ENCODE data around the gene PLPPR2. TPM values are rescaled to one million over a fixed set of nuclear protein-coding genes. Genes with fewer than 3 reads are reported as not detected.

Gene PLPPR2
- total RNA-seq, 1 experiment from 2014 or later: 5.6 TPM

GRCh38 chr19:11361771-11362731 lies 6.8 kb downstream of the PLPPR2 start:
- CTCF ChIA-PET: interaction anchor here (0.5 kb wide), 1 partner anchor 12 kb away, joined by 8 read pairs; the partner anchor contains the start of gene SWSAP1
- intact Hi-C loops (cut with micrococcal nuclease; ENCODE audit: unreplicated experiment): no loop called here
- Mint-ChIP-seq H3K27me3 (ENCODE audit: insufficient read depth, unreplicated experiment) (no peaks in the 10 kb centered on the region), H3K4me3 (ENCODE audit: unreplicated experiment) (no peak overlapping the region), H3K36me3 (ENCODE audit: insufficient read depth, unreplicated experiment) (peaks cover 2% of the 10 kb centered on the region), H3K4me1 (ENCODE audit: low read depth, unreplicated experiment) (peaks cover 7% of the 10 kb centered on the region), H3K27ac (ENCODE audit: unreplicated experiment) (no peak overlapping the region), H3K9me3 (ENCODE audit: unreplicated experiment) (no peaks in the 10 kb centered on the region)
- Histone ChIP-seq H3K36me3 (ENCODE audit: control insufficient read depth, insufficient read depth, low read length) (no peaks in the 10 kb centered on the region), H3K27me3 (replicated peaks; ENCODE audit: control insufficient read depth, insufficient read depth, low read length) (no peaks in the 10 kb centered on the region), H3K9me3 (no peaks in the 10 kb centered on the region), H3K4me3 (ENCODE audit: low read depth, low read length) (no peak overlapping the region), H3K4me1 (no peaks in the 10 kb centered on the region)
- BruUV-seq (replicated peaks): no TSS peak
- POLR2A ChIA-PET: interaction anchor here (0.6 to 1.2 kb wide), 2 partner anchors 13 to 34 kb away, joined by 3 to 9 read pairs; partner anchors contain the start of gene SWSAP1
- TF ChIP-seq CTCF (IDR thresholded peaks at IDR 0.05; ENCODE audit: insufficient read depth in 1 of 2, low read depth in 1 of 2, low read length in 1 of 2, severe bottlenecking in 1 of 2, unreplicated experiment in 1 of 2): no peak
- no peak for DNase-seq

- H3K36me3 ChIP-seq (ENCODE audit: control insufficient read depth, insufficient read depth, low read length): no peaks in the 10 kb centered on the region
Measured at GRCh38 chr19:11363881-11364280, 8.6 kb downstream of the PLPPR2 start.

More at GRCh38 chr19:11363881-11364280, 8.6 kb downstream of the PLPPR2 start:
- Mint-ChIP-seq H3K27ac (ENCODE audit: unreplicated experiment) (no peak overlapping the region), H3K27me3 (ENCODE audit: insufficient read depth, unreplicated experiment) (no peaks in the 10 kb centered on the region), H3K9me3 (ENCODE audit: unreplicated experiment) (no peaks in the 10 kb centered on the region), H3K4me3 (ENCODE audit: unreplicated experiment) (no peak overlapping the region), H3K4me1 (ENCODE audit: low read depth, unreplicated experiment) (peaks cover 7% of the 10 kb centered on the region), H3K36me3 (ENCODE audit: insufficient read depth, unreplicated experiment) (no peaks in the 10 kb centered on the region)
- Histone ChIP-seq H3K9me3 (no peaks in the 10 kb centered on the region), H3K4me1 (no peaks in the 10 kb centered on the region), H3K4me3 (ENCODE audit: low read depth, low read length) (no peak overlapping the region), H3K27me3 (replicated peaks; ENCODE audit: control insufficient read depth, insufficient read depth, low read length) (no peaks in the 10 kb centered on the region)
- intact Hi-C loops (cut with micrococcal nuclease; ENCODE audit: unreplicated experiment): no loop called here
- ChIA-PET CTCF (interaction anchor here (0.7 kb wide), 1 partner anchor 181 kb away, joined by 3 read pairs; no protein-coding TSS in a partner anchor), POLR2A (no interaction called here)
- BruUV-seq (replicated peaks): no TSS peak
- no peak for TF ChIP-seq CTCF (IDR thresholded peaks at IDR 0.05; ENCODE audit: insufficient read depth in 1 of 2, low read depth in 1 of 2, low read length in 1 of 2, severe bottlenecking in 1 of 2, unreplicated experiment in 1 of 2)
- DNase-seq: no peak

Measured in Caco-2 (cell line).